ENCODE measurements around the gene INTS11. TPM values are rescaled to one million over a fixed set of nuclear protein-coding genes. Genes with fewer than 3 reads are reported as not detected.

The INTS11 gene
- total and polyA plus RNA-seq, 2 of the 13 experiments (the other 11 are each of a cell fraction or from before 2014, with no cell fraction given), result 52.8 to 94.8 TPM

- TF ChIP-seq MLXIP (CRISPR knock-in tag; IDR thresholded peaks at IDR 0.05; ENCODE audit: borderline replicate concordance), result no peak
- no peak for TF ChIP-seq MXD4 (CRISPR knock-in tag; IDR thresholded peaks at IDR 0.05)
- TF ChIP-seq FOXA3 (CRISPR knock-in tag; IDR thresholded peaks at IDR 0.05), result no peak
- TF ChIP-seq ELF4 (CRISPR knock-in tag; IDR thresholded peaks at IDR 0.05; ENCODE audit: borderline replicate concordance), result no peak
- TF ChIP-seq ZNF138 (CRISPR knock-in tag; IDR thresholded peaks at IDR 0.05; ENCODE audit: low read depth), result no peak
- TF ChIP-seq ATF7-NPFF (CRISPR knock-in tag; IDR thresholded peaks at IDR 0.05; ENCODE audit: low read depth), result no peak; the same call in 1 of the 2 replicates
- peak; percentile 34; the same call in 1 of the 2 replicates for TF ChIP-seq ZSCAN31 (CRISPR knock-in tag; IDR thresholded peaks at IDR 0.05; ENCODE audit: low read depth)
- TF ChIP-seq MXD3 (CRISPR knock-in tag; IDR thresholded peaks at IDR 0.05), result 0 out of 2 replicates have a peak, but pooled peaks have one; percentile 17
- peak; percentile 60; the same call in 1 of the 2 replicates for TF ChIP-seq ZFX (CRISPR knock-in tag; IDR thresholded peaks at IDR 0.05; ENCODE audit: low read depth)
- TF ChIP-seq, protein P1, sequence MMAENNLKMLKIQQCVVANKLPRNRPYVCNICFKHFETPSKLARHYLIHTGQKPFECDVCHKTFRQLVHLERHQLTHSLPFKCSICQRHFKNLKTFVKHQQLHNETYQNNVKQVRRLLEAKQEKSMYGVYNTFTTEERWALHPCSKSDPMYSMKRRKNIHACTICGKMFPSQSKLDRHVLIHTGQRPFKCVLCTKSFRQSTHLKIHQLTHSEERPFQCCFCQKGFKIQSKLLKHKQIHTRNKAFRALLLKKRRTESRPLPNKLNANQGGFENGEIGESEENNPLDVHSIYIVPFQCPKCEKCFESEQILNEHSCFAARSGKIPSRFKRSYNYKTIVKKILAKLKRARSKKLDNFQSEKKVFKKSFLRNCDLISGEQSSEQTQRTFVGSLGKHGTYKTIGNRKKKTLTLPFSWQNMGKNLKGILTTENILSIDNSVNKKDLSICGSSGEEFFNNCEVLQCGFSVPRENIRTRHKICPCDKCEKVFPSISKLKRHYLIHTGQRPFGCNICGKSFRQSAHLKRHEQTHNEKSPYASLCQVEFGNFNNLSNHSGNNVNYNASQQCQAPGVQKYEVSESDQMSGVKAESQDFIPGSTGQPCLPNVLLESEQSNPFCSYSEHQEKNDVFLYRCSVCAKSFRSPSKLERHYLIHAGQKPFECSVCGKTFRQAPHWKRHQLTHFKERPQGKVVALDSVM (CRISPR knock-in tag; IDR thresholded peaks at IDR 0.05), result peak; percentile 38
- TF ChIP-seq, protein P2, sequence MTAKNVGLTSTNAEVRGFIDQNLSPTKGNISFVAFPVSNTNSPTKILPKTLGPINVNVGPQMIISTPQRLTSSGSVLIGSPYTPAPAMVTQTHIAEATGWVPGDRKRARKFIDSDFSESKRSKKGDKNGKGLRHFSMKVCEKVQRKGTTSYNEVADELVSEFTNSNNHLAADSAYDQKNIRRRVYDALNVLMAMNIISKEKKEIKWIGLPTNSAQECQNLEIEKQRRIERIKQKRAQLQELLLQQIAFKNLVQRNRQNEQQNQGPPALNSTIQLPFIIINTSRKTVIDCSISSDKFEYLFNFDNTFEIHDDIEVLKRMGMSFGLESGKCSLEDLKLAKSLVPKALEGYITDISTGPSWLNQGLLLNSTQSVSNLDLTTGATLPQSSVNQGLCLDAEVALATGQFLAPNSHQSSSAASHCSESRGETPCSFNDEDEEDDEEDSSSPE (CRISPR knock-in tag; IDR thresholded peaks at IDR 0.05), result no peak
- no peak for TF ChIP-seq MEF2D (CRISPR knock-in tag; IDR thresholded peaks at IDR 0.05)
- TF ChIP-seq AKAP8 (CRISPR knock-in tag; IDR thresholded peaks at IDR 0.05), result peak; percentile 14
- TF ChIP-seq, protein P3, sequence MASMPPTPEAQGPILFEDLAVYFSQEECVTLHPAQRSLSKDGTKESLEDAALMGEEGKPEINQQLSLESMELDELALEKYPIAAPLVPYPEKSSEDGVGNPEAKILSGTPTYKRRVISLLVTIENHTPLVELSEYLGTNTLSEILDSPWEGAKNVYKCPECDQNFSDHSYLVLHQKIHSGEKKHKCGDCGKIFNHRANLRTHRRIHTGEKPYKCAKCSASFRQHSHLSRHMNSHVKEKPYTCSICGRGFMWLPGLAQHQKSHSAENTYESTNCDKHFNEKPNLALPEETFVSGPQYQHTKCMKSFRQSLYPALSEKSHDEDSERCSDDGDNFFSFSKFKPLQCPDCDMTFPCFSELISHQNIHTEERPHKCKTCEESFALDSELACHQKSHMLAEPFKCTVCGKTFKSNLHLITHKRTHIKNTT (CRISPR knock-in tag; IDR thresholded peaks at IDR 0.05), result no peak
- 0 out of 2 replicates have a peak, but pooled peaks have one; percentile 2 for TF ChIP-seq RFXAP (CRISPR knock-in tag; IDR thresholded peaks at IDR 0.05; ENCODE audit: borderline replicate concordance)
- TF ChIP-seq KAT7 (CRISPR knock-in tag; IDR thresholded peaks at IDR 0.05; ENCODE audit: borderline replicate concordance), result no peak
- no peak for TF ChIP-seq ZFP36 (IDR thresholded peaks at IDR 0.05; ENCODE audit: borderline replicate concordance, low read depth, low read length, partially characterized antibody)
- peak; percentile 13; the same call in 1 of the 2 replicates for TF ChIP-seq DRAP1 (CRISPR knock-in tag; IDR thresholded peaks at IDR 0.05)
- 0 out of 2 replicates have a peak, but pooled peaks have one; percentile 62 for TF ChIP-seq ZNF296 (CRISPR knock-in tag; conservative IDR thresholded peaks at IDR 0.05)
Measured at GRCh38 chr1:1305300-1306069, 19.0 kb downstream of the INTS11 start (continued).
